GM18858 (cell line): Measurements from ENCODE around the gene SMS.

Experiments used
- ATAC-seq: cut with Tn5 transposase; IDR thresholded peaks from one replicate; pipeline ENCODE4 v1.9.1; 2021; ENCODE audit not compliant: unreplicated experiment

Gene SMS

GRCh38 chrX:21940356-21940829 is at the start of gene SMS:
Gene SMS, plus strand, starts transcription at chrX:21940709. Its CDS starts 116 bp downstream, at chrX:21940825.
- ATAC-seq: peak; percentile 47

GRCh38 chrX:21905313-21905712 is 35.2 kb upstream of the SMS start:
- no peak for ATAC-seq

GRCh38 chrX:21905953-21906352 is 34.6 kb upstream of the SMS start:
- ATAC-seq: no peak

GRCh38 chrX:21907260-21907659 is 33.2 kb upstream of the SMS start:
- ATAC-seq: no peak

GRCh38 chrX:21911481-21911880 is 29.0 kb upstream of the SMS start:
- no peak for ATAC-seq

- no peak for ATAC-seq
These were observed 28.3 kb upstream of the SMS start for GRCh38 chrX:21912220-21912619.

- ATAC-seq: no peak
These were observed 27.5 kb upstream of the SMS start for GRCh38 chrX:21912989-21913388.

GRCh38 chrX:21926116-21926515 is 14.4 kb upstream of the SMS start:
- no peak for ATAC-seq

GRCh38 chrX:21926527-21927278 is 13.8 kb upstream of the SMS start:
- no peak for ATAC-seq

GRCh38 chrX:21929209-21929608 is 11.3 kb upstream of the SMS start:
- ATAC-seq: no peak

GRCh38 chrX:21930986-21931385 is 9.5 kb upstream of the SMS start:
- no peak for ATAC-seq

- no peak for ATAC-seq
These were observed 8.1 kb upstream of the SMS start for GRCh38 chrX:21932292-21933002.

- no peak for ATAC-seq
These were observed 7.4 kb upstream of the SMS start for GRCh38 chrX:21933077-21933476.

- no peak for ATAC-seq
These were observed 6.1 kb upstream of the SMS start for GRCh38 chrX:21934414-21934813.

- no peak for ATAC-seq
These were observed 603 bp upstream of the SMS start for GRCh38 chrX:21939906-21940305.

GRCh38 chrX:21943460-21944135 is 3.1 kb downstream of the SMS start:
- no peak for ATAC-seq

- ATAC-seq: no peak
These were observed 3.7 kb downstream of the SMS start for GRCh38 chrX:21944136-21944615.

GRCh38 chrX:21946925-21947641 is 6.6 kb downstream of the SMS start:
- no peak for ATAC-seq

- ATAC-seq: no peak
These were observed 7.2 kb downstream of the SMS start for GRCh38 chrX:21947671-21948070.

- ATAC-seq: no peak
These were observed 8.5 kb downstream of the SMS start for GRCh38 chrX:21948897-21949578.
